Measurements from ENCODE around the gene CENPT. TPM values are rescaled to one million over a fixed set of nuclear protein-coding genes. Genes with fewer than 3 reads are reported as not detected.

Gene CENPT
- total and polyA plus RNA-seq, 2 of the 8 experiments (the other 6 are each of a cell fraction or from before 2014, with no cell fraction given), result 42.4 to 53.4 TPM

DNA sequence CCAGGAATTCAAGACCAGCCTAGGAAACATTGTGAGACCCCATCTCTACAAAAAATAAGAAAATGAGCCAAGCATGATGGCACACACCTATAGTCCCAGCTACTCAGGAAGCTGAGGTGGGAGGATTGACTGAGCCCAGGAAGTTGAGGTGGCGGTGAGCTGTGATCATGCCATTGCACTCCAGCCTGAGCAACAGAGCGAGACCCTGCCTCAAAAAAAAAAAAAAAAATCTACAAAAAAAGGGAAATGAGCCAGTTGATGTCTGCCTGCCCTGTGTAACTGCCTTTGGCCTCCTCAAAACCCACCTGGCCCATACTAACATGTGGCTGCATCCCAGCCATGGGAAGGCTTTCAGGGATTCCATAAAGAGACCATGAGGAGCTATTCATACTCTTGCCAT is 45.6 kb downstream of the CENPT start:
- H3K4me2 ChIP-seq (ENCODE audit: insufficient read depth in 1 of 2, low read depth in 2 of 2, low read length in 2 of 2), result no peak overlapping the region
- no peaks in the 10 kb centered on the region for H3K27me3 ChIP-seq (replicated peaks in 1 of 4; ENCODE audit: control insufficient read depth in 3 of 4, extremely low read depth in 1 of 4, insufficient read depth in 3 of 4, low read length in 3 of 4)
- no peak for TF ChIP-seq EGR1 (IDR thresholded peaks at IDR 0.05; ENCODE audit: borderline replicate concordance, low read depth, low read length)
- TF ChIP-seq SAP30 (IDR thresholded peaks at IDR 0.05; ENCODE audit: insufficient read depth, insufficient replicate concordance, low read length), result no peak
- no peak for TF ChIP-seq SP4 (IDR thresholded peaks at IDR 0.05; ENCODE audit: low read length)
- TF ChIP-seq SIN3A (conservative IDR thresholded peaks at IDR 0.05 in 1 of 2, IDR thresholded peaks at IDR 0.05 in 1 of 2; ENCODE audit: low read depth in 1 of 2, low read length in 2 of 2), result no peak
- TF ChIP-seq SIX5 (IDR thresholded peaks at IDR 0.05; ENCODE audit: low read depth, low read length), result no peak
- no peak for TF ChIP-seq CREB1 (IDR thresholded peaks at IDR 0.05)
- TF ChIP-seq RXRA (IDR thresholded peaks at IDR 0.05; ENCODE audit: insufficient read depth, low read depth, low read length), result no peak
- no peak for TF ChIP-seq CTCF (IDR thresholded peaks at IDR 0.05; ENCODE audit: control extremely low read depth in 1 of 3, insufficient read depth in 1 of 3, low read depth in 1 of 3, low read length in 3 of 3)
- TF ChIP-seq JUN (IDR thresholded peaks at IDR 0.05; ENCODE audit: low read depth, low read length), result no peak
- no peak for TF ChIP-seq BRCA1 (IDR thresholded peaks at IDR 0.05; ENCODE audit: low read depth, low read length)
- no peak for TF ChIP-seq TEAD4 (IDR thresholded peaks at IDR 0.05; ENCODE audit: low read depth, low read length)
- H4K5ac ChIP-seq (ENCODE audit: insufficient read length, low read depth, low read length), result no peak overlapping the region
- H3K79me1 ChIP-seq (ENCODE audit: low read depth, low read length), result peaks cover 15% of the 10 kb centered on the region
- ChIA-PET POLR2A (ENCODE audit: partially characterized antibody) (interaction anchor here (0.7 to 0.9 kb wide), 3 partner anchors 36 to 284 kb away, joined by 3 to 5 read pairs (median 4); no protein-coding TSS in a partner anchor), CTCF (ENCODE audit: partially characterized antibody) (interaction anchor here (0.6 to 2.5 kb wide), 7 partner anchors 9 to 281 kb away, joined by 3 to 20 read pairs (median 4); no protein-coding TSS in a partner anchor)
- H3K18ac ChIP-seq (ENCODE audit: extremely low read depth, low read length), result no peak overlapping the region
- H2BK15ac ChIP-seq (ENCODE audit: low read length), result no peak overlapping the region
- H3K36me3 ChIP-seq (ENCODE audit: control insufficient read depth in 2 of 4, insufficient read depth in 4 of 4, low read length in 3 of 4), result peaks cover 0 to 11% (median 0%) of the 10 kb centered on the region in 4 experiments; a peak in 3 of 8 replicates
- H4K91ac ChIP-seq (replicated peaks; ENCODE audit: insufficient read length, low read length), result no peak overlapping the region
- no peak overlapping the region for H2AFZ ChIP-seq (ENCODE audit: low read length)
- H2BK120ac ChIP-seq (replicated peaks; ENCODE audit: low read depth, low read length), result no peak overlapping the region
- no peak overlapping the region for H2BK20ac ChIP-seq (ENCODE audit: low read length)
- no peak overlapping the region for H2BK5ac ChIP-seq (ENCODE audit: low read depth, low read length)
- H3K27ac ChIP-seq (ENCODE audit: low read depth, low read length), result no peak overlapping the region
- peaks cover 3 to 18% of the 10 kb centered on the region in 2 experiments for H4K20me1 ChIP-seq (replicated peaks in 1 of 2; ENCODE audit: control insufficient read depth in 1 of 2, insufficient read depth in 2 of 2, low read length in 2 of 2)
- WGBS, 2 experiments (ENCODE audit: extremely low coverage in 1 of 2, insufficient coverage in 1 of 2, insufficient read length in 1 of 2, insufficient replicate concordance in 2 of 2, low coverage in 1 of 2, low lambda C conversion rate in 2 of 2, missing lambda C conversion rate in 1 of 2), result 100% methylated on average over 2 of the region's 2 CpGs; no CpG with 5 or more reads in 1 of the 2 experiments
- H3K23ac ChIP-seq (ENCODE audit: insufficient read length), result no peak overlapping the region
- H3K4ac ChIP-seq (replicated peaks; ENCODE audit: insufficient read length, low read depth, low read length), result no peak overlapping the region
- no peak overlapping the region for H3K14ac ChIP-seq (ENCODE audit: insufficient read length)
- no peak overlapping the region for H3K4me3 ChIP-seq (ENCODE audit: extremely low read depth in 1 of 4, insufficient read depth in 2 of 4, low read depth in 3 of 4, low read length in 4 of 4)
- no peak for FAIRE-seq
- DNase-seq (ENCODE audit: low read depth in 1 of 2, low spot score in 2 of 2), result no peak
- H3K9me3 ChIP-seq (ENCODE audit: insufficient read depth in 2 of 2, low read depth in 1 of 2, low read length in 1 of 2), result no peaks in the 10 kb centered on the region
- no peak overlapping the region for H3K56ac ChIP-seq (replicated peaks; ENCODE audit: insufficient read length, low read depth, low read length)
- peaks cover 5 to 33% of the 10 kb centered on the region in 2 experiments; a peak in 3 of 4 replicates for H3K79me2 ChIP-seq (ENCODE audit: control insufficient read depth in 1 of 2, insufficient read depth in 2 of 2, low read length in 2 of 2)
- peaks cover 8% of the 10 kb centered on the region; the same call in 1 of the 2 replicates for H3K23me2 ChIP-seq (ENCODE audit: low read depth, low read length)
- H3K4me1 ChIP-seq (replicated peaks in 1 of 4; ENCODE audit: control insufficient read depth in 3 of 4, insufficient read depth in 4 of 4, low read length in 3 of 4), result peaks cover 4 to 7% (median 5%) of the 10 kb centered on the region in 4 experiments; a peak in 6 of 7 replicates
- no peak overlapping the region for H3K9ac ChIP-seq (replicated peaks in 1 of 4; ENCODE audit: extremely low read depth in 1 of 4, low read depth in 3 of 4, low read length in 3 of 4)
- no peak overlapping the region for H4K8ac ChIP-seq (ENCODE audit: extremely low read depth, insufficient read depth, low read length)
- H2BK12ac ChIP-seq (ENCODE audit: low read depth, low read length), result no peak overlapping the region
- H2AK5ac ChIP-seq (ENCODE audit: low read depth, low read length), result no peak overlapping the region
